GM13977 (cell line): ENCODE results near the gene HNRNPC.

Experiments
- DNase-seq: peaks from one replicate; pipeline ENCODE4 v3.0.0; 2012; ENCODE audit warnings: low spot score
- in situ Hi-C: fragments of 300-500 bp; cut with MboI; formaldehyde crosslinking; loops from one replicate; pipeline ENCODE4 v1.12.0; 2022; ENCODE audit warnings: low sequenced_read_pairs, low pct_unique_long_range_greater_than_20kb, mixed read lengths, inconsistent platforms; ENCODE audit not compliant: unreplicated experiment
- TF ChIP-seq, protein P1 (sequence below): IDR thresholded peaks from 2 replicates; pipeline ENCODE4 v1.5.1; 2012; ENCODE audit warnings: mild to moderate bottlenecking, control low read depth; ENCODE audit not compliant: insufficient read depth; ENCODE audit errors: extremely low read depth, missing control alignments

Gene HNRNPC

DNA sequence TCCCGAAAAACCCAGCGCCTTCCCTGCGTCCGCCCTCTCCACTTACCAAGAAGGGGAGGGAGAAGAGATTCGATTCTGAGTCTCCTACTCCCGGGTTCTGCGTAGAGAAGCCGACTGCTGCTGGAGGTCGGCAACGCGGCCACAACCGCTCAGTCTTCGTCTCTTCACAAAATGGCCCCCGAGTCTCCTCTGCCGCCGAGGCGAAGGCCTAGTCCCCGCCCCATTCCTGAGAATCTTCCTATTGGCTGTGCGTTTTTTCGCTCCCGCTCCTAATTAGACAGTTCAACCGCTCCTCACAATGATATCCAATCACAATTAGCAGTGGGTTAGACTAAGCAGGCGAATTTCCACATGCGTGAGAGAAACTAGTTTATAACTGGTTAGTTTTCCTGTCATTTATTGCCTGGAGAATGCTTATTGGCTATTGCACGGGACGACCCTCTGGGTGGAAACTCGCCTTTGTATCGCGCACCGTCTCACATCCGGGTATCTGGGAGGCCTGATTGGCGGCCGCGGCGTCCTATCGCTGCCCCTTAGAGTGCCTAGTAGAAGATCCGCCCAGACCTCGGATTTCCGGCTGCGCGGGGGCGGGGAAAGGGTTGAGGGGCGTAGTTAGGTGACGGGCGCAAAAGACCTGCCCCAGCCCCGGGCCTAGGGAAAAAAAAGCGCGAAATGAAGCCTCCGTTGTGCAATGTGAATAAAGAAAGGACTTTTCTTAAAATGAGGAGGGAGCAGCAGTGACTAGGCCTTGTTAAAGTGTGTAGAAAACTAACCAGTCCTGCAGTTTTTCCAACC is at the start of gene HNRNPC:
TSS of gene HNRNPC (minus strand) at position 191 of the 795 bp plus-strand sequence. CDS start 35,249 bp downstream, outside the sequence.
- peak; percentile 95 for DNase-seq
- TF ChIP-seq, protein P1, sequence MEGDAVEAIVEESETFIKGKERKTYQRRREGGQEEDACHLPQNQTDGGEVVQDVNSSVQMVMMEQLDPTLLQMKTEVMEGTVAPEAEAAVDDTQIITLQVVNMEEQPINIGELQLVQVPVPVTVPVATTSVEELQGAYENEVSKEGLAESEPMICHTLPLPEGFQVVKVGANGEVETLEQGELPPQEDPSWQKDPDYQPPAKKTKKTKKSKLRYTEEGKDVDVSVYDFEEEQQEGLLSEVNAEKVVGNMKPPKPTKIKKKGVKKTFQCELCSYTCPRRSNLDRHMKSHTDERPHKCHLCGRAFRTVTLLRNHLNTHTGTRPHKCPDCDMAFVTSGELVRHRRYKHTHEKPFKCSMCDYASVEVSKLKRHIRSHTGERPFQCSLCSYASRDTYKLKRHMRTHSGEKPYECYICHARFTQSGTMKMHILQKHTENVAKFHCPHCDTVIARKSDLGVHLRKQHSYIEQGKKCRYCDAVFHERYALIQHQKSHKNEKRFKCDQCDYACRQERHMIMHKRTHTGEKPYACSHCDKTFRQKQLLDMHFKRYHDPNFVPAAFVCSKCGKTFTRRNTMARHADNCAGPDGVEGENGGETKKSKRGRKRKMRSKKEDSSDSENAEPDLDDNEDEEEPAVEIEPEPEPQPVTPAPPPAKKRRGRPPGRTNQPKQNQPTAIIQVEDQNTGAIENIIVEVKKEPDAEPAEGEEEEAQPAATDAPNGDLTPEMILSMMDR, result no peak
- in situ Hi-C loops, result no loop called here

DNA sequence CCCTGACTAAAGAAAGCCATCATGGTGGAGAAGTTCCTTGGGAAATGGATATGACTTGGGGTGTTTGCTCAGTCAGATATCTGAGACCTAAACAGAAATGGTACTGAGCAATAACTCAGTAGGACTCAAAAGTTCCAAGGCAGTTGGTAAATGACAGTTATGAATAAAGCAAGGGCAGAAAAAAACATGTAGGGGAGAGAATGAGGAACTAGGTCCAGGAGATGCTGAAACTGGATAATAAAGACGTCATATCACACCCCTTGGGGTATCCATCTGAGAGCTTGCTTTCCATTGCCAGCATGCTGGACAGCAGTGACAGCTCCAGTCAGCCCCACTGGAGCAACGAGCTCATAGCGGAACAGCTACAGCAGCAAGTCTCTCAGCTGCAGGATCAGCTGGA is 48.2 kb upstream of the HNRNPC start:
- TF ChIP-seq, protein P1, result no peak
- DNase-seq, result peak; percentile 34

DNA sequence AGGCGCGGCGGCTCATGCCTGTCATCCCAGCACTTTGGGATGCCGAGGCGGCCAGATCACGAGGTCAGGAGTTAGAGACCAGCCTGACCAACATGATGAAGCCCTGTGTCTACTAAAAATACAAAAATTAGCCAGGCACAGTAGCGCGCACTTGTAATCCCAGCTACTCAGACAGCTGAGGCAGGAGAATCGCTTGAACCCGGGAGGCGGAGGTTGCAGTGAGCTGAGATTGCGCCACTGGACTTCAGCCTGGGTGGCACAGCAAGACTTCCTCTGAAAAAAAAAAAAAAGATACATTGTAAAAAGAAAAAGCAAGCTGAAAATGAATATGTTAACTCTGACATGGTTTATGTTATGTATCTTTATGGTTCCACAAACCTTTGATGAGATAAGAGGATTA is 44.3 kb upstream of the HNRNPC start:
- in situ Hi-C loops, result no loop called here
- no peak for DNase-seq
- TF ChIP-seq, protein P1, result no peak

More for the DNA sequence above, 48.2 kb upstream of the HNRNPC start:
- in situ Hi-C loops, result no loop called here

DNA sequence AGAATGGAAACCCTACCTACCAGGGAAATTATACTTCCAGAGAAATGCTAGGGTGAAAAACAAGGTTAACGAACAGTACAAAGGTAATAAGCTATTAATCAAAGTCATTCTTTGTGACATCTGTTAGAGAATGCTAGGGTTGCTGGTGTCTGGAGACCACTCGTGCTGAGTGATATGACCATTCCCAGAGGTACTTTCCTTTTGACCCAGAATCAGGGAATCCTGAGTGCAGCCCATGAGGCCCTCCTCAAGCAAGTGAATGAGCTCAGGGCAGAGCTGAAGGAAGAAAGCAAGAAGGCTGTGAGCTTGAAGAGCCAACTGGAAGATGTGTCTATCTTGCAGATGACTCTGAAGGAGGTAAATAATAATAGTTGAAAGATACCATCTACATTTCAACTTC is 42.4 kb upstream of the HNRNPC start:
- in situ Hi-C loops, result no loop called here
- DNase-seq, result no peak
- TF ChIP-seq, protein P1, result no peak

DNA sequence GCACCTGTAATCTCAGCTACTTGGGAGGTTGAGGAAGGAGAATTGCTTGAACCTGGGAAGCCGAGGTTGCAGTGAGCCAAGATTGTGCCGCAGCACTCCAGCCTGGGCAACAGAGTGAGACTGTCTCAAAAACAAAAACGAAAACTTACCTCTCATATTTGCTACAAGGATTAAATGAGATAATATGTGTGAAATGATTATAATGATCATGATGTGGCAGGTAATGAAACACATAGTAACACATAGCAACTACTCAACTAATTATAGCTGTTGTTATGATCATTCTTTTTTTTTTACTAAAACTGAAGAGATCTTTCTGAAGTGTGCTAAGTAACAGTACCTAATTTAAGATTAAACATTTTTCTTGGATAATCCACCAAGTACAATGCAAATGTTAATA is 40.7 kb upstream of the HNRNPC start:
- no peak for DNase-seq
- TF ChIP-seq, protein P1, result no peak
- in situ Hi-C loops, result no loop called here

DNA sequence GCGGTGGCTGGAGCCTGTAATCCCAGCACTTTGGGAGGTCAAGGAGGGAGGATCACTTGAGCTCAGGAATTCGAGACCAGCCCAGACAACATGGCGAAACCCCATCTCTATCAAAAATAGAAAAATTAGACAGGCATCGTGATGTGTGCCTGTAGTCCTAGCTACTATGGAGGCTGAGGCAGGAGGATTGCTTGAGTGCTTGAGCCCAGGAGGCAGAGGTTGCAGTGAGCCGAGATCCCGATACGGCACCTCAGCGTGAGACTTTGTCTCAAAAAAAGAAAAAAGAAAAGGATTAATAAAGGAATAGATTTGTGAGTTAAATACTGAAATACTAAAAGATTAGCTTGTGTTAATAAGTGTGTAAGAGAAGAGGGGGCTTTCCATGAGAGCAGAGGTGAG is 40.0 kb upstream of the HNRNPC start:
- DNase-seq, result no peak
- in situ Hi-C loops, result no loop called here
- TF ChIP-seq, protein P1, result no peak
